Measurements from ENCODE around the gene HPS1.
A peak's percentile ranks its signal among the peaks of the same experiment; 100 is the strongest.

HPS1 gene

GRCh38 chr10:98458809-98459784 is 12.4 kb upstream of the HPS1 start:
- DNase-seq (ENCODE audit: insufficient read length, low spot score) (no peak), FAIRE-seq (no peak)
- TF ChIP-seq SPI1 (IDR thresholded peaks at IDR 0.05; ENCODE audit: low read depth, low read length) = no peak
- no peak for TF ChIP-seq TAF1 (IDR thresholded peaks at IDR 0.05; ENCODE audit: low read depth, low read length)
- TF ChIP-seq POLR2A (IDR thresholded peaks at IDR 0.05; ENCODE audit: low read depth, low read length) = no peak
- TF ChIP-seq POU2F2 (IDR thresholded peaks at IDR 0.05; ENCODE audit: low read depth, low read length) = no peak
- TF ChIP-seq POLR2AphosphoS5 (IDR thresholded peaks at IDR 0.05; ENCODE audit: low read depth, low read length) = no peak
- TF ChIP-seq PAX5 (IDR thresholded peaks at IDR 0.05; ENCODE audit: insufficient read depth, low read length, severe bottlenecking) = no peak

- DNase-seq (ENCODE audit: insufficient read length, low spot score) (no peak), FAIRE-seq (no peak)
- no peak for TF ChIP-seq POLR2A (IDR thresholded peaks at IDR 0.05; ENCODE audit: low read depth, low read length)
- no peak for TF ChIP-seq POU2F2 (IDR thresholded peaks at IDR 0.05; ENCODE audit: low read depth, low read length)
Observed at GRCh38 chr10:98457721-98458120, 11.0 kb upstream of the HPS1 start.

- TF ChIP-seq PAX5 (IDR thresholded peaks at IDR 0.05; ENCODE audit: insufficient read depth, low read length, severe bottlenecking) (no peak), POLR2AphosphoS5 (IDR thresholded peaks at IDR 0.05; ENCODE audit: low read depth, low read length) (no peak), POLR2A (IDR thresholded peaks at IDR 0.05; ENCODE audit: low read depth, low read length) (no peak), POU2F2 (IDR thresholded peaks at IDR 0.05; ENCODE audit: low read depth, low read length) (no peak), SPI1 (IDR thresholded peaks at IDR 0.05; ENCODE audit: low read depth, low read length) (no peak), TAF1 (IDR thresholded peaks at IDR 0.05; ENCODE audit: low read depth, low read length) (no peak)
- FAIRE-seq (no peak), DNase-seq (ENCODE audit: insufficient read length, low spot score) (no peak)
Observed at GRCh38 chr10:98456686-98457482, 10.1 kb upstream of the HPS1 start.

DNA sequence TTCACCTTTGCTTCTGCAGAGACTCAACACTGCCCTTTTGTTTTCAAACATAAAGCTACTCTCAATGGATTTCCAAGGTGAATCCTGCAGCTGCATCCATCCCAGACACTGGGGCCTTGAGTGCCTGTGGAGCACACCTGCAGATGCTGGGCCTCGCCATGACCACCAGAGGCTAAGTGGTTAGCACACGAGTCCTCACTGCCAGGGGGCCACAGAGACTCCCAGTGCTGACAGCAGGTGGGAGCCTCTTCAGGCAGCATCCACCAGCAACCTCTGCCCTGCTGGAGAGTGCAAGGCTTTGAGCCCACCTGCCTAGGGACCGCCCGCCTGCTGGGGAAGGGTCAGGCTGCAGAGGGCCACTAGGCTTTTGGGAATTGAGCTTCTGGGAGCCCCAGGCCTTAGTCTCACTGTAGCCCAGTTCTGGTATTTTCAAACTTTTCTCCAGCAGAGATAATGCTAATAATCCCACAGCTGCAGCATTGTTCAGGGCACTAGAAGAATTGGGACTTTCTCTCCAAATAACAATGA is 9.4 kb upstream of the HPS1 start:
- FAIRE-seq = no peak
- TF ChIP-seq TAF1 (IDR thresholded peaks at IDR 0.05; ENCODE audit: low read depth, low read length) (no peak), PAX5 (IDR thresholded peaks at IDR 0.05; ENCODE audit: insufficient read depth, low read length, severe bottlenecking) (no peak), POLR2AphosphoS5 (IDR thresholded peaks at IDR 0.05; ENCODE audit: low read depth, low read length) (no peak), SPI1 (IDR thresholded peaks at IDR 0.05; ENCODE audit: low read depth, low read length) (no peak), POLR2A (IDR thresholded peaks at IDR 0.05; ENCODE audit: low read depth, low read length) (no peak), POU2F2 (IDR thresholded peaks at IDR 0.05; ENCODE audit: low read depth, low read length) (no peak)
- DNase-seq (ENCODE audit: insufficient read length, low spot score) = no peak

- TF ChIP-seq TAF1 (IDR thresholded peaks at IDR 0.05; ENCODE audit: low read depth, low read length) (no peak), POLR2A (IDR thresholded peaks at IDR 0.05; ENCODE audit: low read depth, low read length) (no peak), SPI1 (IDR thresholded peaks at IDR 0.05; ENCODE audit: low read depth, low read length) (no peak), PAX5 (IDR thresholded peaks at IDR 0.05; ENCODE audit: insufficient read depth, low read length, severe bottlenecking) (no peak), POLR2AphosphoS5 (IDR thresholded peaks at IDR 0.05; ENCODE audit: low read depth, low read length) (no peak), POU2F2 (IDR thresholded peaks at IDR 0.05; ENCODE audit: low read depth, low read length) (no peak)
- DNase-seq (ENCODE audit: insufficient read length, low spot score) (no peak), FAIRE-seq (no peak)
Observed at GRCh38 chr10:98453729-98454128, 7.0 kb upstream of the HPS1 start.

DNA sequence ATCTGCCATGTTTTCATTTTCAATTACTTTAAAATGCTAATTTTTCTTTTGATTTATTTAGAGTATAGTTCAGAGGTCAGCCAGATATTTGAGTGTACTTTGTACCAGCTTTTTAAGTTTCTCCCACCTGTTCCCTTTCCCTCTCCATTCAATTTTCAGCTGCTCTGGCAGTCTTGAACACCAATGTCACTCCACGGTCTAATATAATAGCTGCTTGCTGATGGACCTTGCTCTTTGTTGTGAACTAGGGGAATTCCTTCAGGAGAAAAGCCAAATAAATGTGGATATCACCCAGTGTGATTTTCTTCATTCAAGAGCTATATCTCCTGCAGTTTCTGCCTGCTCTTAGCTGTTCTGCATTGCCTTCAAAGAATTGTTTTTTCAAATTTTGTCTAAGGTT is 3.9 kb upstream of the HPS1 start:
- FAIRE-seq (no peak), DNase-seq (ENCODE audit: insufficient read length, low spot score) (no peak)
- no peak for TF ChIP-seq PAX5 (IDR thresholded peaks at IDR 0.05; ENCODE audit: insufficient read depth, low read length, severe bottlenecking)
- TF ChIP-seq TAF1 (IDR thresholded peaks at IDR 0.05; ENCODE audit: low read depth, low read length) = no peak
- TF ChIP-seq POU2F2 (IDR thresholded peaks at IDR 0.05; ENCODE audit: low read depth, low read length) = no peak
- no peak for TF ChIP-seq SPI1 (IDR thresholded peaks at IDR 0.05; ENCODE audit: low read depth, low read length)
- no peak for TF ChIP-seq POLR2A (IDR thresholded peaks at IDR 0.05; ENCODE audit: low read depth, low read length)
- TF ChIP-seq POLR2AphosphoS5 (IDR thresholded peaks at IDR 0.05; ENCODE audit: low read depth, low read length) = no peak

DNA sequence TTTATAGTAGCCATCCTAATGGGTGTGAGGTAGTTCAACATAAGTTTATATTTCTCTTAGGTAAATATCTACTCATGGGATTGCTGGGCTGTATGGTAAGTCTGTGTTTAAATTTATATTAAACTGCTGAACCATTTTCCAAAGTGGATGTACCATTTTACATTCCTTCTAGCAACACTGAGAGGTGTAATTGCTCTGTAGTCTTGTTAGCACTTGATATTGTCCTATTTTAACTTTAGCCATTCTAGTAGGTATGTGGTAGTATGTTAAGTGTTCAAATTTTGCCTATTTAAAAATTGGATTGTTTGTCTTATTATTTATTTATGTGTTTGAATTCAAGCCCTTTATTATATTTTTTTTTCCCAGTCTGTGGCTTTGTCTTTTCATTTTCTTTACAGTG is 2.6 kb upstream of the HPS1 start:
- no peak for DNase-seq (ENCODE audit: insufficient read length, low spot score)
- TF ChIP-seq POU2F2 (IDR thresholded peaks at IDR 0.05; ENCODE audit: low read depth, low read length) (no peak), POLR2A (IDR thresholded peaks at IDR 0.05; ENCODE audit: low read depth, low read length) (no peak), POLR2AphosphoS5 (IDR thresholded peaks at IDR 0.05; ENCODE audit: low read depth, low read length) (no peak), PAX5 (IDR thresholded peaks at IDR 0.05; ENCODE audit: insufficient read depth, low read length, severe bottlenecking) (no peak), TAF1 (IDR thresholded peaks at IDR 0.05; ENCODE audit: low read depth, low read length) (no peak), SPI1 (IDR thresholded peaks at IDR 0.05; ENCODE audit: low read depth, low read length) (no peak)
- FAIRE-seq = no peak

- TF ChIP-seq SPI1 (IDR thresholded peaks at IDR 0.05; ENCODE audit: low read depth, low read length) (peak; percentile 43), POLR2A (IDR thresholded peaks at IDR 0.05; ENCODE audit: low read depth, low read length) (no peak), POU2F2 (IDR thresholded peaks at IDR 0.05; ENCODE audit: low read depth, low read length) (0 out of 2 replicates have a peak, but pooled peaks have one; percentile 19)
- FAIRE-seq (no peak), DNase-seq (ENCODE audit: insufficient read length, low spot score) (no peak)
Observed at GRCh38 chr10:98446151-98446660, 529 bp downstream of the HPS1 start.

DNA sequence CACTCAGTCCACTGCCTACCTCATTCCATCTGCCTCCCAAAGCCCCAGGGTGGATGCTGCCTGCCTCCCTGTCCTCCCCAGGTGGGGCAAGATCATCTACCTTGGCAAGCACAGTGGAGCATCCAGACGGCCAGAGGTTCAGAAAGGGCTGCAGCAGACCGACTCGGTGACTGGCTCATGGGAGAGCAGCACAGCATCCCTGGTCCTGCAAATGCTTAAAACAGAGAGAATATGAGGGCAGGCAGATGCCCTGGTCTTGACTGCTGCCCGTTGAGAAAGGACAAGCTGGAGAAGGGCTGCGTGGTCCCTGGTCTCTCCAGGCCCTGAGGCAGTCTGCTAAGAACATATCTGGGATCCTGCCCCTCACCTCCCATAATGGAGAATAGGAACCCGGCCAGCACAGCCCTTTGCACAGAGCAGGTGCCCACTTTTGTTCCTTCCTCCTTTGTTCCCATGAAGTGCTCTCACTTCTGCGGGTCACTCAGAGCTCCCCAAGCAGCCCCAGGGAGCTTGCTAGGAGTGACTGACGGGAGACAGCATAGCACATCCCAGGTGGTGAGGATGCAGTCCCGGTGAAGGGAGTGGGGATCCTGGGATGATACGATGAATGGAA is 1.4 kb downstream of the HPS1 start:
- no peak for TF ChIP-seq POLR2A (IDR thresholded peaks at IDR 0.05; ENCODE audit: low read depth, low read length)
- TF ChIP-seq PAX5 (IDR thresholded peaks at IDR 0.05; ENCODE audit: insufficient read depth, low read length, severe bottlenecking) = no peak
- no peak for TF ChIP-seq POLR2AphosphoS5 (IDR thresholded peaks at IDR 0.05; ENCODE audit: low read depth, low read length)
- no peak for TF ChIP-seq SPI1 (IDR thresholded peaks at IDR 0.05; ENCODE audit: low read depth, low read length)
- no peak for TF ChIP-seq POU2F2 (IDR thresholded peaks at IDR 0.05; ENCODE audit: low read depth, low read length)
- TF ChIP-seq TAF1 (IDR thresholded peaks at IDR 0.05; ENCODE audit: low read depth, low read length) = no peak
- DNase-seq (ENCODE audit: insufficient read length, low spot score) = no peak
- no peak for FAIRE-seq
